ENCODE data around the gene LHFPL6.

The LHFPL6 gene

DNA sequence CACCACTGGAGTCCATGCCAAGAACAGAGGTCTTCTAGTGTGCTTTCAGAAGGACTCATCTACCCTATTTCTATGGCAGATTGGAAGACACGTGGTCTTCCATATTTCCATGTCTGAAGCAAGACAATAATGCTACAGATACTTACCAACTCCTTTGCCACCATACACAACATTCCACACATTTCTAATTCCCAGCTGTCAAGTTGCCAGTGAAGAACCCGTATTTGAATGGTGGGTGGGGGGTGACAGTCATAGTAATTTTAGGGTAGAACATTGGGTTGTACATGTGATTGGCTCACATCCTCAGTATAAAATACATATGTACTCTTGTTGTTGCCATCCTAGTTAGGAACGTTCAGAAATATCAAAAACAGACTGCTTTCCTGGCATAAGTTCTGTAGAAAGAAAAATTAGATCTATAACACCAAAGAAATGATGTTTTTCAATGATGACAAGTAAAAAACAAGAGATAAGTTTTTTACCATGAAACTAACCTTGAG is 69.3 kb downstream of the LHFPL6 start:
- no peak overlapping the region for H2AFZ ChIP-seq (ENCODE audit: low read length, unreplicated experiment)
- no peak overlapping the region for H3K4me3 ChIP-seq (ENCODE audit: low read depth, low read length)
- no peaks in the 10 kb centered on the region for H3K27me3 ChIP-seq (ENCODE audit: insufficient read depth, low read length)
- peaks cover 10% of the 10 kb centered on the region for H3K79me2 ChIP-seq (ENCODE audit: control insufficient read depth, insufficient read depth, low read length, unreplicated experiment)
- H3K27ac ChIP-seq (ENCODE audit: low read depth, low read length), result no peak overlapping the region
- peaks cover 42% of the 10 kb centered on the region for H3K4me1 ChIP-seq (ENCODE audit: control insufficient read depth, insufficient read depth, low read length, unreplicated experiment)
- H3K36me3 ChIP-seq (ENCODE audit: insufficient read depth, low read length), result no peaks in the 10 kb centered on the region

GRCh38 chr13:39531646-39532045 is 71.3 kb downstream of the LHFPL6 start:
- Histone ChIP-seq H2AFZ (ENCODE audit: low read length, unreplicated experiment) (peak overlapping the region; percentile 88), H3K27ac (ENCODE audit: low read depth, low read length) (peak overlapping the region; percentile 83), H3K79me2 (ENCODE audit: control insufficient read depth, insufficient read depth, low read length, unreplicated experiment) (peaks cover 16% of the 10 kb centered on the region), H3K27me3 (ENCODE audit: insufficient read depth, low read length) (no peaks in the 10 kb centered on the region), H3K36me3 (ENCODE audit: insufficient read depth, low read length) (no peaks in the 10 kb centered on the region), H3K4me3 (ENCODE audit: low read depth, low read length) (peak overlapping the region; percentile 52), H3K4me1 (ENCODE audit: control insufficient read depth, insufficient read depth, low read length, unreplicated experiment) (peaks cover 60% of the 10 kb centered on the region)

- peak overlapping the region; percentile 52 for H3K4me3 ChIP-seq (ENCODE audit: low read depth, low read length)
- no peaks in the 10 kb centered on the region for H3K36me3 ChIP-seq (ENCODE audit: insufficient read depth, low read length)
- H3K27me3 ChIP-seq (ENCODE audit: insufficient read depth, low read length), result no peaks in the 10 kb centered on the region
- peaks cover 62% of the 10 kb centered on the region for H3K4me1 ChIP-seq (ENCODE audit: control insufficient read depth, insufficient read depth, low read length, unreplicated experiment)
- H3K79me2 ChIP-seq (ENCODE audit: control insufficient read depth, insufficient read depth, low read length, unreplicated experiment), result peaks cover 16% of the 10 kb centered on the region
- peak overlapping the region; percentile 83 for H3K27ac ChIP-seq (ENCODE audit: low read depth, low read length)
- H2AFZ ChIP-seq (ENCODE audit: low read length, unreplicated experiment), result no peak overlapping the region
These were observed 72.1 kb downstream of the LHFPL6 start for GRCh38 chr13:39530916-39531315.

GRCh38 chr13:39528661-39528980 is 74.4 kb downstream of the LHFPL6 start:
- H2AFZ ChIP-seq (ENCODE audit: low read length, unreplicated experiment), result no peak overlapping the region
- peaks cover 50% of the 10 kb centered on the region for H3K4me1 ChIP-seq (ENCODE audit: control insufficient read depth, insufficient read depth, low read length, unreplicated experiment)
- no peaks in the 10 kb centered on the region for H3K36me3 ChIP-seq (ENCODE audit: insufficient read depth, low read length)
- no peaks in the 10 kb centered on the region for H3K27me3 ChIP-seq (ENCODE audit: insufficient read depth, low read length)
- H3K79me2 ChIP-seq (ENCODE audit: control insufficient read depth, insufficient read depth, low read length, unreplicated experiment), result peaks cover 22% of the 10 kb centered on the region
- H3K4me3 ChIP-seq (ENCODE audit: low read depth, low read length), result no peak overlapping the region
- peak overlapping the region; percentile 84 for H3K27ac ChIP-seq (ENCODE audit: low read depth, low read length)

- Histone ChIP-seq H2AFZ (ENCODE audit: low read length, unreplicated experiment) (no peak overlapping the region), H3K27me3 (ENCODE audit: insufficient read depth, low read length) (no peaks in the 10 kb centered on the region), H3K36me3 (ENCODE audit: insufficient read depth, low read length) (no peaks in the 10 kb centered on the region), H3K4me1 (ENCODE audit: control insufficient read depth, insufficient read depth, low read length, unreplicated experiment) (peaks cover 50% of the 10 kb centered on the region), H3K79me2 (ENCODE audit: control insufficient read depth, insufficient read depth, low read length, unreplicated experiment) (peaks cover 24% of the 10 kb centered on the region), H3K4me3 (ENCODE audit: low read depth, low read length) (no peak overlapping the region), H3K27ac (ENCODE audit: low read depth, low read length) (peak overlapping the region; percentile 84)
These were observed 74.9 kb downstream of the LHFPL6 start for GRCh38 chr13:39527961-39528660.

- Histone ChIP-seq H3K27me3 (ENCODE audit: insufficient read depth, low read length) (no peaks in the 10 kb centered on the region), H2AFZ (ENCODE audit: low read length, unreplicated experiment) (no peak overlapping the region), H3K4me3 (ENCODE audit: low read depth, low read length) (0 out of 2 replicates have a peak overlapping the region, but pooled peaks have one; percentile 7), H3K79me2 (ENCODE audit: control insufficient read depth, insufficient read depth, low read length, unreplicated experiment) (peaks cover 24% of the 10 kb centered on the region), H3K4me1 (ENCODE audit: control insufficient read depth, insufficient read depth, low read length, unreplicated experiment) (peaks cover 45% of the 10 kb centered on the region), H3K27ac (ENCODE audit: low read depth, low read length) (peak overlapping the region; percentile 84), H3K36me3 (ENCODE audit: insufficient read depth, low read length) (no peaks in the 10 kb centered on the region)
These were observed 75.7 kb downstream of the LHFPL6 start for GRCh38 chr13:39527301-39527700.

DNA sequence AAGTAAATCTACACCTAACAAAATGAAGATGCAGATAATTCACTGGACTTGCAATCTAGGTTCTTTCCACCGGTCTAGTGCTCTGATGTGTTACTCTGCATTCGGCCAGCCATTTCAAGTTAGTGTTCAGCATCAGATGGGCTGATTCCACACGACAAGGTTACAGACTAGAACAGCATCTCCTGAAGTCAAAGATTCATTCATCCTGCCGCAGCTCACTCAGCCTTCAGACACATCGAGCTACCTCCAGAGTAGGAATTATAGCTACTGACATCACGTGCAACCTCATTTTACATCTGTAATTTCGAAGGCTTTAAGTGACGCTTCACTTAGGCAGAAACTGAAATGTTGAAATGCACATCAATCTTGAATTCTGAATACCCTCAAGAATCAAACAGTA is 76.5 kb downstream of the LHFPL6 start:
- Histone ChIP-seq H3K27me3 (ENCODE audit: insufficient read depth, low read length) (no peaks in the 10 kb centered on the region), H3K36me3 (ENCODE audit: insufficient read depth, low read length) (no peaks in the 10 kb centered on the region), H3K4me3 (ENCODE audit: low read depth, low read length) (no peak overlapping the region), H3K79me2 (ENCODE audit: control insufficient read depth, insufficient read depth, low read length, unreplicated experiment) (peaks cover 24% of the 10 kb centered on the region), H2AFZ (ENCODE audit: low read length, unreplicated experiment) (no peak overlapping the region), H3K27ac (ENCODE audit: low read depth, low read length) (peak overlapping the region; percentile 84; the same call in 1 of the 2 replicates), H3K4me1 (ENCODE audit: control insufficient read depth, insufficient read depth, low read length, unreplicated experiment) (peaks cover 37% of the 10 kb centered on the region)

DNA sequence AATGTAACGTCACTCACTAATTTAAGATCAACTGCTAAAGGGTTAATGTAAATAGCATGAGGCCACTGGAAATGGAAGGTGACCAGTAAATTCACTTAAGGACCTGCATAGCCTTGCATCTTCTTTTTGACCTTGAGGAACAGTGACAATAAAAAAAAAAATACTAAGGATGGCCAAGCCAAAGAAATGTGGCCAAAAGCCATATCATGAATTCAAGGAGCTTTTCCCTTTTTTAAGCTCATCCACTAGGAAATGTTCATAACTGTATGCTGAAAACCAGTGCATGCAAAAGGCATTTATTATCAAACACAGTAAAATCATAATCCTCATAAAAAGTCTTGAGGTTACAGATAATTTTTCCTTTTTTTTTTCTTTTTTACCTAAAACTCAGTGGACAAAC is 77.5 kb downstream of the LHFPL6 start:
- no peak overlapping the region for H3K27ac ChIP-seq (ENCODE audit: low read depth, low read length)
- H3K4me1 ChIP-seq (ENCODE audit: control insufficient read depth, insufficient read depth, low read length, unreplicated experiment), result peaks cover 27% of the 10 kb centered on the region
- no peak overlapping the region for H2AFZ ChIP-seq (ENCODE audit: low read length, unreplicated experiment)
- H3K4me3 ChIP-seq (ENCODE audit: low read depth, low read length), result no peak overlapping the region
- no peaks in the 10 kb centered on the region for H3K36me3 ChIP-seq (ENCODE audit: insufficient read depth, low read length)
- H3K27me3 ChIP-seq (ENCODE audit: insufficient read depth, low read length), result no peaks in the 10 kb centered on the region
- H3K79me2 ChIP-seq (ENCODE audit: control insufficient read depth, insufficient read depth, low read length, unreplicated experiment), result peaks cover 24% of the 10 kb centered on the region

DNA sequence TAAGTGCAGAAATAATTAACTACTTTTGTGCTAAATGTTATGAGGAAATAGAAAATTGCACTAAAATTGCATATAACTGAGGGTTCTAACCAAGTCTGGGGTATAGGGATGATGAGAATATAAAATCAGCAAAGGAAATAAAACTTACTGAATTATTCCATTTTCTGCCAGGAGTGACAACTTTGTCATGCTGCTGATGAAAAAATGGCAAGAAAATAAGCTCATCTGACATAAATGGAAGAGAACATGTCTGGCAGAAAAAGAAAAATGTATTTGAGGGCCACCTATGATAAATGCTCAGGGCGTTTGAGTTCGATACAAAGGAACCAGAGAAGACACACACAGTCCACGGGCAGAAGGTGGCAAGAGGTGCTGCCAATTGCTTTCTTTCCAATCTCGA is 78.2 kb downstream of the LHFPL6 start:
- peaks cover 25% of the 10 kb centered on the region for H3K79me2 ChIP-seq (ENCODE audit: control insufficient read depth, insufficient read depth, low read length, unreplicated experiment)
- no peak overlapping the region for H3K27ac ChIP-seq (ENCODE audit: low read depth, low read length)
- H3K27me3 ChIP-seq (ENCODE audit: insufficient read depth, low read length), result no peaks in the 10 kb centered on the region
- no peaks in the 10 kb centered on the region for H3K36me3 ChIP-seq (ENCODE audit: insufficient read depth, low read length)
- H3K4me1 ChIP-seq (ENCODE audit: control insufficient read depth, insufficient read depth, low read length, unreplicated experiment), result peaks cover 24% of the 10 kb centered on the region
- H2AFZ ChIP-seq (ENCODE audit: low read length, unreplicated experiment), result no peak overlapping the region
- H3K4me3 ChIP-seq (ENCODE audit: low read depth, low read length), result no peak overlapping the region

GRCh38 chr13:39522329-39522728 is 80.7 kb downstream of the LHFPL6 start:
- Histone ChIP-seq H3K79me2 (ENCODE audit: control insufficient read depth, insufficient read depth, low read length, unreplicated experiment) (peaks cover 22% of the 10 kb centered on the region), H3K4me1 (ENCODE audit: control insufficient read depth, insufficient read depth, low read length, unreplicated experiment) (peaks cover 9% of the 10 kb centered on the region)

DNA sequence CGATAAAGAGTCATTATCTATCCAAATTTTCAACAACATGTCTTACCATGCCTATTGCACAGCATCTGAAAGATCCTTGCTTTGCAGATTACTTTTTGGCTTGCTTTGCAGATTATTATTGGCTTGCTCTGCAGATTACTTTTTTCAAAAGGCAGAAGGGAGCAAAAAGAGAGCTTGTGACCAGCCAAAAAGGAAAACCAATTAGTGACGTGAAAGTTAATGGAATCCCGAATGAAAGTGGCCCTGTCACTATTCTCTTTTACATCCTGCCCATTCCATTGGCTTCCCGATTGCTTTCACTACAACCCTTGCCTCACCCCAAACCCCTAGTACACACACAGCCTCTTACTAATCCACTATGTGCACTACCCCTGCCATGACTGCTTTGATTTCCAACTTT is 81.3 kb downstream of the LHFPL6 start:
- H3K4me3 ChIP-seq (ENCODE audit: low read depth, low read length), result no peak overlapping the region
- H3K4me1 ChIP-seq (ENCODE audit: control insufficient read depth, insufficient read depth, low read length, unreplicated experiment), result peaks cover 3% of the 10 kb centered on the region
- no peak overlapping the region for H2AFZ ChIP-seq (ENCODE audit: low read length, unreplicated experiment)
- H3K27ac ChIP-seq (ENCODE audit: low read depth, low read length), result no peak overlapping the region
- no peaks in the 10 kb centered on the region for H3K36me3 ChIP-seq (ENCODE audit: insufficient read depth, low read length)
- peaks cover 19% of the 10 kb centered on the region for H3K79me2 ChIP-seq (ENCODE audit: control insufficient read depth, insufficient read depth, low read length, unreplicated experiment)
- H3K27me3 ChIP-seq (ENCODE audit: insufficient read depth, low read length), result no peaks in the 10 kb centered on the region

More at GRCh38 chr13:39522329-39522728, 80.7 kb downstream of the LHFPL6 start:
- Histone ChIP-seq H3K27ac (ENCODE audit: low read depth, low read length) (no peak overlapping the region), H3K27me3 (ENCODE audit: insufficient read depth, low read length) (no peaks in the 10 kb centered on the region), H2AFZ (ENCODE audit: low read length, unreplicated experiment) (no peak overlapping the region), H3K36me3 (ENCODE audit: insufficient read depth, low read length) (no peaks in the 10 kb centered on the region), H3K4me3 (ENCODE audit: low read depth, low read length) (no peak overlapping the region)

Data from ACC112 (cell line).